Activated gamma-delta T cell treated with anti-CD3 and anti-CD28 coated beads, Interleukin-2, amount 50 U/mL, for 16 hours (primary cell): ENCODE measurements around the gene ACADL.

ENCODE experiments used
- DNase-seq: peaks from one replicate; pipeline ENCODE4 v3.0.0-alpha.2; 2020; ENCODE audit warnings: low read depth

ACADL gene

DNA sequence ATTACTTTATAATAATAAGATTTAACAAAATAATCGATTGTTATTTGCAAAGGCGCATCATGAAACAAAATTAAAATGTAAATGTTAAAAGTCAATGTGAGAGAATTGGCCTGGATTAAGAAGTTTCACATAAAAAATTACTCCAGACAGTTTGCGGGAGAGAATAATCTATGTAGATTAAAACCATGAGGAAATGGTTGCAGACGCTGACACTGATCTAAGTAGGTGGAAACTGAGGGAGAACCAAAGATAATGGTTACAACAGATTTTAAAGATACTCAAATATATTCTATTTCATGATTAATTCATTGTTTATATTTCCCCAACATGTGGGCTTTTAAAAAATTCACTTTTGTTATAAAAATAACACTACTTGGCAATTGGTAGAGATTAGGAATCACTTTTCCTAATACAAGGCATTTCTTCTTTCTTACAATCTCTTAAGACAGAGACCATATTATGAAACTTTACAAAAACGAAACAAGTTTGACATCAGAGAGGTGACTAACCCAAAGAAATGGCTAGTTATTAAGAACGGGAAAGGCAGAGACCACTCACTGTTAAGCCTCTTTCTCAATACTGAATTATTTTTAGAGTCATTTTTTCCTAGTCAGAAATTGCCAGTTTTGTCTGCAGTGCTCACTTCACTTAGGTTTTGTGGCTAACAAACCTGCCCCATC is 55.6 kb downstream of the ACADL start:
- DNase-seq: no peak

DNA sequence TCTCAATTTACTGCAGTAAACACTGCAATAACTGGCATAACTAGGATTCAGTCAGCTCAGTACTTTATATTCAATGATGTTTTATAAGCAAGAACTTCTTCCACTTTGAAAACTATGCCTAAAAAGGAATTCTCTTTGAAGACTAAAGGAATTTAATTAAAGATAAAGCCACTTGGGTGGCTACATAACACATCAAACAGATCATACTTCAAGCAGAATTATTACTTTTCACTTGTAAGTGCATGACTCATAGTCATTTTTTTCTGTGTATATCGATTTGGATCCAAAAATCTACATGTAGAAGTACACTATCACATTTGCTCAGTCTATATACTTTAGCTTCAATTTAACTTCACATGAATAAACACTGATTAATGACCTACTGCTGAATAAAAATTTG is 58.0 kb downstream of the ACADL start:
- no peak for DNase-seq

DNA sequence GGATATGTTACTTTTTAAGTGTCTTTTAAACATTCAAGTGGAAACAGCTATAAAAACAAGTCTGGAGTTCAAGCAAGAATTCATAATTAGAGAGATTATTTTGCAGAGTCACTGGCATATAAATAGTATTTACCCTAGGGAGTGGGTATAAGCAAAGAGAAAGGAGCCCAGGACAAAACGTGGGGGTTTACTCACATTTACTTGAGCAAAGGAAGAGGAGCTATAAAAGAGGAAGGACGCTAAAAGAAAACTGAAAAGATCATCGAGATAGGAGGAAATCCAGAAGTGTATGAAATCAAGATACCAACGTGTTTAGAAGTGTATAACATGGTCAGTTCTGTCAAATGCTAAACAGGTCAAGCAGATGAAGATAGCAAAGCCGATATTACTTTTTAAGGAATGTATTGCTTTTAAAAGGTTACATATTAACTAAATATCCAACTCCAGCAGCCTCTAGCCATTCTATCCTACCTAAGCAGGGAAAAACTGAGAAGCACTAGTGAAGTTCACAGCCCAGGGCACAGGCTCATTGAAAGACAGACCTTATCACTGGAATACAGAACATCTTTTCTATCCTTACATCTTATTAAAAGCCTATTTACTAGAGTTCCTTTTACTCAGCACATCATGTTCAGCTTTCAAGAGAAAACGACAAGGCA is 62.7 kb downstream of the ACADL start:
- no peak for DNase-seq

DNA sequence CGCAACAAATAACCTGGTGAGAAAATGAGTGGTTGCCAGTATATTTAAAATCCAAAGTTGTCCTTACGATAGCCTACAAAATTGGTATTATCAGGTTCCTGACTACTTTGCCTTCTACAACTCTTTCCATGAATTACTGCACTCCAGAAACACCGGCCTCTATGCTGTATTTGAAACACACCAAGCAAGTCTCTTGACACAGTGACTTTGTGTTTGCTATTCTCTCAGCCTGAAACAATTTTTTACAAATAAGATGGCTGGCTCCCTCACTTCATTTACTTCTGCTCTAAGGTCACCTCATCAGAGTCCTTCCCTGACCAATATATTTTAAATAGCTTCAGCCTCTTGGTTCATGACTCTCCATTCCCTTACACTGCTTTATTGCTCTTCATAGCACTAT is 66.2 kb downstream of the ACADL start:
- no peak for DNase-seq

DNA sequence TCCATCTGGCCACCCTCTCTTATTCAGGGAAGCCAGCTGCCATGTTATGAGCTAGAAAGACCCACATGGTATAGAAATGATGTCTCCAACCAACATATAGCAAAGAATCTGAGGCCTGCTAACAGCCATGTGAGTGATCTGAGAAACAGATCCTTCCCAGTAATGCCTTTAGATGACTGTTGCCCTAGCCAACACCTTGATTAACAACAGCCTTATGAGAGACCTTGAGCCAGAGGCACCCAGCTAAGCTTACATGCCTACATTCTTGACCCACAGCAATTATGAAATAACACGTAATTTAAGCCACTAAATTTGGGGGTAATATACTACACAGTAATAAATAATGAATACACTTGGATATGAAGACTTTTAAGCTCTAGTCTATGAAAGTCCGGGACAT is 67.0 kb downstream of the ACADL start:
- no peak for DNase-seq

DNA sequence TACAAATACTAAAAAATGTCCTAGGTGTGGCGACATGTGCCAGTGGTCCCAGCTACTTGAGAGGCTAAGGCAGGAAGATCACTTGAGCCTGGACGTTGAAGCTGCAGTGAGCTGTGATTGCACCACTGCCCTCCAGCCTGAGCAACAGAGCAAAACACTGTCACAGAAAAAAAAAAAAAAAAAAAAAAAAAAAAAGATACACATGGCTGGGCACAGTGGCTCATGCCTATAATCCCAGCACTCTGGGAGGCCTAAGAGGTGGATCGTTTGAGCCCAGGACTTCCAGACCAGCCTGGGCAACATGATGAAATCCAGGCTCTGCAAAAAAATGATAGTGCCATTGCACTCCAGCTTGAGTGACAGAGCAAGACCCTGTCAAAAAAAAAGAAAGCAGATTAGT is 67.7 kb downstream of the ACADL start:
- no peak for DNase-seq

DNA sequence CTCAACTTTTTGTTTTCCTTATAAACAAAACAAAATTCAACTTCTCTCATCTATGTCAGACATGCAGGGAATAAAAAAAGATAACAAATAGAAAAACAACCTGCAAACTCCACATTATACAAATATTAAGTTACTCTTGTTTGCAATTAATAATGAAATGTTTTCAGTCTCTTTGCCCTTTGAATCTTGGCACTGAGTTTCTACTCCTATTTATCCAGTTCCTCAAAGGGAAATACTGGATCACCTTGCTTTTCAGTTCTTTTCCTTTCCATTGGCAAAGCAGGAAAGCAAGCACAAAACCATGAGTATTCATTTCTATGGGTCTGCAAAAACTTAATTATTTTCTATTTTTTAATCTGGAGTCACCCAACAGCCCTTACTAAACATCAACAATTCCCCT is 77.6 kb downstream of the ACADL start:
- DNase-seq: no peak
